ENCODE results near the gene PRDM2. TPM values are rescaled to one million over a fixed set of nuclear protein-coding genes. Genes with fewer than 3 reads are reported as not detected.

Gene PRDM2
- total RNA-seq, 3 donors from 2014 or later (not counting 1 experiment from before 2014, with no cell fraction given) = 168 to 193 (median 184) TPM

GRCh38 chr1:13701271-13701640 is 1.3 kb downstream of the PRDM2 start:
- H3K4me1 Mint-ChIP-seq = peaks cover 31 to 34% of the 10 kb centered on the region in 2 donors
- H3K27me3 ChIP-seq (ENCODE audit: control insufficient read depth, insufficient read depth, low read length) = no peaks in the 10 kb centered on the region
- DNase-seq = peak in 1 of 2 donors; percentile 40
- intact Hi-C loops (cut with micrococcal nuclease) = loop anchor here (5.0 kb wide), 1 partner anchor 51 kb away; no protein-coding TSS in a partner anchor
- H3K4me3 Mint-ChIP-seq = peak overlapping the region; percentile 94
- no peak for ATAC-seq
- H3K27ac Mint-ChIP-seq = peak overlapping the region; percentile 85 to 96
- peaks cover 18% of the 10 kb centered on the region for H3K4me1 ChIP-seq (ENCODE audit: control insufficient read depth, insufficient read depth, low read length)
- H3K27ac ChIP-seq (ENCODE audit: low read length) = peak overlapping the region; percentile 92
- H3K9me3 ChIP-seq (ENCODE audit: control insufficient read depth, insufficient read depth, low read length) = peaks cover 3% of the 10 kb centered on the region
- 57% methylated on average over 4 of the region's 6 CpGs for WGBS (ENCODE audit: insufficient coverage)
- H3K36me3 Mint-ChIP-seq = no peaks in the 10 kb centered on the region
- no peaks in the 10 kb centered on the region for H3K27me3 Mint-ChIP-seq (ENCODE audit: low read depth in 2 of 2)
- peak overlapping the region; percentile 56 for H3K4me3 ChIP-seq (ENCODE audit: low read length)
- H3K36me3 ChIP-seq (ENCODE audit: control insufficient read depth, insufficient read depth, low read length) = no peaks in the 10 kb centered on the region
- peaks cover 0 to 2% of the 10 kb centered on the region in 2 donors for H3K9me3 Mint-ChIP-seq
- TF ChIP-seq CTCF (IDR thresholded peaks at IDR 0.05) = no peak

- Mint-ChIP-seq H3K27ac (peak overlapping the region; percentile 85 to 96), H3K27me3 (ENCODE audit: low read depth in 2 of 2) (no peaks in the 10 kb centered on the region), H3K9me3 (peaks cover 0 to 1% of the 10 kb centered on the region in 2 donors), H3K4me3 (peak overlapping the region; percentile 75), H3K36me3 (no peaks in the 10 kb centered on the region), H3K4me1 (peaks cover 31 to 34% of the 10 kb centered on the region in 2 donors)
- H3K4me1 ChIP-seq (ENCODE audit: control insufficient read depth, insufficient read depth, low read length) = peaks cover 18% of the 10 kb centered on the region
- no peak overlapping the region for H3K4me3 ChIP-seq (ENCODE audit: low read length)
- peak; percentile 75 to 91 (median 79) for ATAC-seq
- intact Hi-C loops (cut with micrococcal nuclease) = loop anchor here (2.0 to 5.0 kb wide), 2 partner anchors 28 to 50 kb away; no protein-coding TSS in a partner anchor
- no peaks in the 10 kb centered on the region for H3K36me3 ChIP-seq (ENCODE audit: control insufficient read depth, insufficient read depth, low read length)
- no peaks in the 10 kb centered on the region for H3K27me3 ChIP-seq (ENCODE audit: control insufficient read depth, insufficient read depth, low read length)
- peak overlapping the region; percentile 92 for H3K27ac ChIP-seq (ENCODE audit: low read length)
- peaks cover 3% of the 10 kb centered on the region for H3K9me3 ChIP-seq (ENCODE audit: control insufficient read depth, insufficient read depth, low read length)
- no peak for TF ChIP-seq CTCF (IDR thresholded peaks at IDR 0.05)
- whole genome bisulfite sequencing (ENCODE audit: insufficient coverage) = 47% methylated on average over 6 of the region's 10 CpGs
- peak; percentile 34 to 93 for DNase-seq
Observed at GRCh38 chr1:13702425-13703127, 2.6 kb downstream of the PRDM2 start.

GRCh38 chr1:13703128-13703513 is 3.1 kb downstream of the PRDM2 start:
- Mint-ChIP-seq H3K27ac (peak overlapping the region; percentile 85 to 96), H3K9me3 (no peaks in the 10 kb centered on the region), H3K4me1 (peaks cover 31 to 34% of the 10 kb centered on the region in 2 donors), H3K36me3 (no peaks in the 10 kb centered on the region), H3K4me3 (no peak overlapping the region), H3K27me3 (ENCODE audit: low read depth in 2 of 2) (no peaks in the 10 kb centered on the region)
- WGBS (ENCODE audit: insufficient coverage) = 57% methylated on average over 2 of the region's 2 CpGs
- Histone ChIP-seq H3K36me3 (ENCODE audit: control insufficient read depth, insufficient read depth, low read length) (no peaks in the 10 kb centered on the region), H3K4me3 (ENCODE audit: low read length) (no peak overlapping the region), H3K27ac (ENCODE audit: low read length) (peak overlapping the region; percentile 92), H3K27me3 (ENCODE audit: control insufficient read depth, insufficient read depth, low read length) (no peaks in the 10 kb centered on the region), H3K4me1 (ENCODE audit: control insufficient read depth, insufficient read depth, low read length) (peaks cover 18% of the 10 kb centered on the region), H3K9me3 (ENCODE audit: control insufficient read depth, insufficient read depth, low read length) (no peaks in the 10 kb centered on the region)
- DNase-seq (no peak), ATAC-seq (no peak)
- TF ChIP-seq CTCF (IDR thresholded peaks at IDR 0.05) = no peak
- intact Hi-C loops (cut with micrococcal nuclease) = loop anchor here (2.0 to 5.0 kb wide), 2 partner anchors 28 to 49 kb away; no protein-coding TSS in a partner anchor
